Measurements from ENCODE around the gene DCK. TPM values are rescaled to one million over a fixed set of nuclear protein-coding genes. Genes with fewer than 3 reads are reported as not detected.
"Not testable (repeated sequence)": the region's sequence is repeated elsewhere in the genome, so short reads cannot be mapped to it uniquely, and the experiment has no call there.

The DCK gene
- total and polyA plus RNA-seq, 2 experiments from 2014 or later: 33.1 to 40.3 TPM

- TF ChIP-seq EZH2phosphoT487 (IDR thresholded peaks at IDR 0.05; ENCODE audit: insufficient read depth, low read depth) (no peak), EZH2 (IDR thresholded peaks at IDR 0.05; ENCODE audit: insufficient read depth, poor library complexity, severe bottlenecking) (no peak)
- no peak overlapping the region for H3K4me2 ChIP-seq (ENCODE audit: unreplicated experiment)
- no peak overlapping the region for H3K9ac ChIP-seq
- H3K36me3 ChIP-seq (ENCODE audit: low read depth): no peaks in the 10 kb centered on the region
- no peaks in the 10 kb centered on the region for H3K4me1 ChIP-seq (ENCODE audit: insufficient read depth)
- no peaks in the 10 kb centered on the region for H3F3A ChIP-seq (ENCODE audit: insufficient read depth)
- no peaks in the 10 kb centered on the region for H3K79me2 ChIP-seq (ENCODE audit: insufficient read depth)
- no peak for DNase-seq
- no peak overlapping the region for H2AFZ ChIP-seq
- no peaks in the 10 kb centered on the region for H3K27me3 ChIP-seq (replicated peaks; ENCODE audit: insufficient read depth)
- WGBS, 2 experiments (ENCODE audit: low coverage in 1 of 2, low lambda C conversion rate in 2 of 2, missing lambda C conversion rate in 2 of 2): 84 to 86% methylated on average over 7 of the region's 7 CpGs
- no peaks in the 10 kb centered on the region for H3K9me2 ChIP-seq (ENCODE audit: insufficient read depth)
- no peaks in the 10 kb centered on the region for H3K9me3 ChIP-seq (ENCODE audit: low read depth)
- H4K20me1 ChIP-seq (ENCODE audit: insufficient read depth): no peaks in the 10 kb centered on the region
- no peak overlapping the region for H3K27ac ChIP-seq
- in situ Hi-C loops (cut with MboI): no loop called here
- no peak overlapping the region for H3K4me3 ChIP-seq
Observed at GRCh38 chr4:71052034-71052433, 58.6 kb downstream of the DCK start.

DNA sequence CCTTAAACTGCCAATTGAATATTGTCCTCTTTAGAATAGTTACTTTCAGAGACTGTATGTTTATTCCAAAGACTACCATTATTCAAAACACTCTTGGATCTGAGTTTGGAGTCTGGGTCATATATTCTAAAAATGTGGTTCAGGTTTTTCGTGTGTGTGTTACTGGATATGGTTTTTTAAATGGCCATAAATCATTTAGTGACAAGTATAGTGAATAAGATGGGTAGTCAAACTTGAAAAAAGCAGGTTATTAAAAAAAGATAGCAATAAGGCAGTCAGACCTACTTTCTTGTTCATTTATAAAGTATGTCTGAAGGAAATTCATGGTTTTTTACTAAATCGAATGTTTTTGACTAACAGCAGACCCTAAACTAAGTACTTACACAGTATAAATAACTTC is 59.3 kb downstream of the DCK start:
- Histone ChIP-seq H3K9me3 (ENCODE audit: low read depth) (no peaks in the 10 kb centered on the region), H3K36me3 (ENCODE audit: low read depth) (no peaks in the 10 kb centered on the region), H2AFZ (no peak overlapping the region), H3K27me3 (replicated peaks; ENCODE audit: insufficient read depth) (no peaks in the 10 kb centered on the region), H3K27ac (no peak overlapping the region), H3K4me1 (ENCODE audit: insufficient read depth) (no peaks in the 10 kb centered on the region), H3K4me3 (no peak overlapping the region), H4K20me1 (ENCODE audit: insufficient read depth) (no peaks in the 10 kb centered on the region), H3K9me2 (ENCODE audit: insufficient read depth) (no peaks in the 10 kb centered on the region), H3K4me2 (ENCODE audit: unreplicated experiment) (no peak overlapping the region), H3K9ac (no peak overlapping the region), H3F3A (ENCODE audit: insufficient read depth) (no peaks in the 10 kb centered on the region), H3K79me2 (ENCODE audit: insufficient read depth) (no peaks in the 10 kb centered on the region)
- no peak for DNase-seq
- WGBS, 2 experiments (ENCODE audit: low coverage in 1 of 2, low lambda C conversion rate in 2 of 2, missing lambda C conversion rate in 2 of 2): 52 to 57% methylated on average over 2 of the region's 2 CpGs
- TF ChIP-seq EZH2 (IDR thresholded peaks at IDR 0.05; ENCODE audit: insufficient read depth, poor library complexity, severe bottlenecking) (no peak), EZH2phosphoT487 (IDR thresholded peaks at IDR 0.05; ENCODE audit: insufficient read depth, low read depth) (no peak)
- in situ Hi-C loops (cut with MboI): no loop called here

DNA sequence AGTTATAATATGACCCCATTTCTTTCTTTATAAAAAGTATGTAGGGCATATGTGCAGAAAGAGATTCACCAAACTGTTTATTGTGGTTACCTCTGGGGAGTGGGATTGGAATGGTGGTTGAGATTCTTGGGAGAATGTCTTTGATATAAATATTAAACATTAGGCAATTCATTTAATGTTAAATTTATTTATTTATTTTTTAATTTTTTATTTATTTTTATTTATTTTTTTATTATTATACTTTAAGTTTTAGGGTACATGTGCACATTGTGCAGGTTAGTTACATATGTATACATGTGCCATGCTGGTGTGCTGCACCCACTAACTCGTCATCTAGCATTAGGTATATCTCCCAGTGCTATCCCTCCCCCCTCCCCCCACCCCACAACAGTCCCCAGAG is 60.2 kb downstream of the DCK start:
- H3K79me2 ChIP-seq (ENCODE audit: insufficient read depth); H3K27me3 ChIP-seq (replicated peaks; ENCODE audit: insufficient read depth); H3K4me3 ChIP-seq; H3K9me3 ChIP-seq (ENCODE audit: low read depth); DNase-seq; H3K9me2 ChIP-seq (ENCODE audit: insufficient read depth); H2AFZ ChIP-seq; H3F3A ChIP-seq (ENCODE audit: insufficient read depth); in situ Hi-C loops (cut with MboI); H3K4me2 ChIP-seq (ENCODE audit: unreplicated experiment); H3K36me3 ChIP-seq (ENCODE audit: low read depth); H3K4me1 ChIP-seq (ENCODE audit: insufficient read depth); H4K20me1 ChIP-seq (ENCODE audit: insufficient read depth); H3K27ac ChIP-seq; H3K9ac ChIP-seq: not testable (repeated sequence)
- 67% methylated on average over 1 of the region's 1 CpG; no CpG with 5 or more reads in 1 of the 2 experiments for WGBS, 2 experiments (ENCODE audit: low coverage in 1 of 2, low lambda C conversion rate in 2 of 2, missing lambda C conversion rate in 2 of 2)

DNA sequence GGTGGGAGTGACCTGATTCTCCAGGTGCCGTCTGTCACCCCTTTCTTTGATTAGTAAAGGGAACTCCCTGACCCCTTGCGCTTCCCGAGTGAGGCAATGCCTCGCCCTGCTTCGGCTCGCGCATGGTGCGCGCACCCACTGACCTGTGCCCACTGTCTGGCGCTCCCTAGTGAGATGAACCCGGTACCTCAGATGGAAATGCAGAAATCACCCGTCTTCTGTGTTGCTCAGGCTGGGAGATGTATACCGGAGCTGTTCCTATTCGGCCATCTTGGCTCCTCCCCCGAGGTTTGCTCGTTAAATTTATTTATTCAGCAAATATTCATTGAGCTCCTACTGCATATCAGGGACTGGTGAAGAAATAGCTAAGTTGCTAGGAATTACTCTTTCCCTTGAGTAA is 66.1 kb downstream of the DCK start:
- H3K27ac ChIP-seq; H2AFZ ChIP-seq; H3K9me2 ChIP-seq (ENCODE audit: insufficient read depth); H3K4me3 ChIP-seq; H4K20me1 ChIP-seq (ENCODE audit: insufficient read depth); in situ Hi-C loops (cut with MboI); H3K79me2 ChIP-seq (ENCODE audit: insufficient read depth); H3K4me2 ChIP-seq (ENCODE audit: unreplicated experiment); H3K9me3 ChIP-seq (ENCODE audit: low read depth); H3K9ac ChIP-seq; H3F3A ChIP-seq (ENCODE audit: insufficient read depth); H3K27me3 ChIP-seq (replicated peaks; ENCODE audit: insufficient read depth); DNase-seq; H3K36me3 ChIP-seq (ENCODE audit: low read depth); H3K4me1 ChIP-seq (ENCODE audit: insufficient read depth): not testable (repeated sequence)
- WGBS, 2 experiments (ENCODE audit: low coverage in 1 of 2, low lambda C conversion rate in 2 of 2, missing lambda C conversion rate in 2 of 2): 83 to 90% methylated on average over 12 to 16 of the region's 16 CpGs

DNA sequence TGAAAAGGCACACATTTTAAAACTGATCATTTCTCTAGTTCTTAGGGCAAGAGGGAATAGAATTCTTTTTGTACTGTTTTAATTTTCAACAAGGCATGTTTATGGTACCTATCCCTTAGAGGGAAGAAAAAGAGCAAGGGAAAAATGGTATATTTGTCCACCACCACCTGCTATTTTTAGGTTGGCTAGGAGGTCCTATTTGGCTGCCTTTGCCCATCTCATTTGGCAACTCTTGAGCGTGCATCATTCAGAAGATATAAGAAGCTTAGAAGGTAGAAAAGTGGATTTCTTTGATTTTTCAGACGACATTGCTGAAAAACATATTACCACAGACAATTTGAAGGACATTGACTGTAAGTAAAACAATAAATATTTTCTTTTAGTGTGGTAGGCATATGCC is 69.0 kb downstream of the DCK start:
- Histone ChIP-seq H3K4me1 (ENCODE audit: insufficient read depth) (no peaks in the 10 kb centered on the region), H3F3A (ENCODE audit: insufficient read depth) (no peaks in the 10 kb centered on the region), H3K79me2 (ENCODE audit: insufficient read depth) (no peaks in the 10 kb centered on the region), H3K4me3 (no peak overlapping the region), H2AFZ (no peak overlapping the region), H3K27me3 (replicated peaks; ENCODE audit: insufficient read depth) (no peaks in the 10 kb centered on the region), H3K9ac (no peak overlapping the region), H3K27ac (no peak overlapping the region), H4K20me1 (ENCODE audit: insufficient read depth) (no peaks in the 10 kb centered on the region), H3K9me2 (ENCODE audit: insufficient read depth) (no peaks in the 10 kb centered on the region), H3K36me3 (ENCODE audit: low read depth) (no peaks in the 10 kb centered on the region), H3K9me3 (ENCODE audit: low read depth) (no peaks in the 10 kb centered on the region), H3K4me2 (ENCODE audit: unreplicated experiment) (no peak overlapping the region)
- in situ Hi-C loops (cut with MboI): no loop called here
- WGBS, 2 experiments (ENCODE audit: low coverage in 1 of 2, low lambda C conversion rate in 2 of 2, missing lambda C conversion rate in 2 of 2): 48 to 66% methylated on average over 2 of the region's 2 CpGs
- TF ChIP-seq EZH2 (IDR thresholded peaks at IDR 0.05; ENCODE audit: insufficient read depth, poor library complexity, severe bottlenecking): no peak
- TF ChIP-seq EZH2phosphoT487 (IDR thresholded peaks at IDR 0.05; ENCODE audit: insufficient read depth, low read depth): no peak
- DNase-seq: no peak
